GM06990 (cell line): ENCODE measurements around the gene SLC5A5.
"Not testable (repeated sequence)": the region's sequence is repeated elsewhere in the genome, so short reads cannot be mapped to it uniquely, and the experiment has no call there.

Source experiments
- DNase-seq: peaks from one replicate; pipeline ENCODE4 v3.0.0-alpha.2; 2011; ENCODE audit not compliant: insufficient read length; ENCODE audit errors: extremely low read depth
- H3K27me3 ChIP-seq: replicated peaks from 2 replicates; pipeline ENCODE4 v1.6.0; 2011; ENCODE audit warnings: low read length; ENCODE audit not compliant: control insufficient read depth, insufficient read depth
- H3K36me3 ChIP-seq: 2 replicates; pipeline ENCODE4 v1.5.1; 2011; ENCODE audit warnings: low read length; ENCODE audit not compliant: control insufficient read depth, insufficient read depth
- H3K4me3 ChIP-seq: replicated peaks from 2 replicates; pipeline ENCODE4 v1.5.1; 2011; ENCODE audit warnings: low read depth, mild to moderate bottlenecking, control low read depth, low read length
- CTCF ChIP-seq: IDR thresholded peaks from 2 replicates; pipeline ENCODE4 v1.5.1; 2011; ENCODE audit warnings: low read length, control low read depth, mild to moderate bottlenecking, inconsistent platforms; ENCODE audit not compliant: insufficient read depth, poor library complexity, severe bottlenecking

Gene SLC5A5

GRCh38 chr19:17881701-17882100 lies 10.0 kb downstream of the SLC5A5 start:
- Histone ChIP-seq H3K36me3 (no peaks in the 10 kb centered on the region), H3K4me3 (no peak overlapping the region), H3K27me3 (no peaks in the 10 kb centered on the region; the same call in 1 of the 2 replicates)
- no peak for TF ChIP-seq CTCF
- no peak for DNase-seq

- Histone ChIP-seq H3K36me3 (no peaks in the 10 kb centered on the region), H3K27me3 (no peaks in the 10 kb centered on the region), H3K4me3 (no peak overlapping the region)
- TF ChIP-seq CTCF = no peak
- DNase-seq = no peak
Measured at GRCh38 chr19:17883627-17884410, 12.1 kb downstream of the SLC5A5 start.

GRCh38 chr19:17886515-17886914 lies 14.8 kb downstream of the SLC5A5 start:
- H3K27me3 ChIP-seq = no peaks in the 10 kb centered on the region
- no peak for TF ChIP-seq CTCF
- H3K4me3 ChIP-seq = no peak overlapping the region
- no peaks in the 10 kb centered on the region for H3K36me3 ChIP-seq
- DNase-seq = no peak

GRCh38 chr19:17887221-17887620 lies 15.5 kb downstream of the SLC5A5 start:
- DNase-seq, H3K4me3 ChIP-seq, H3K36me3 ChIP-seq, H3K27me3 ChIP-seq: not testable (repeated sequence)

- Histone ChIP-seq H3K27me3 (no peaks in the 10 kb centered on the region), H3K4me3 (no peak overlapping the region), H3K36me3 (no peaks in the 10 kb centered on the region)
- DNase-seq = no peak
- no peak for TF ChIP-seq CTCF
Measured at GRCh38 chr19:17888260-17888659, 16.5 kb downstream of the SLC5A5 start.

GRCh38 chr19:17889609-17890214 lies 18.0 kb downstream of the SLC5A5 start:
- Histone ChIP-seq H3K4me3 (no peak overlapping the region), H3K27me3 (no peaks in the 10 kb centered on the region), H3K36me3 (no peaks in the 10 kb centered on the region)
- DNase-seq = no peak
- no peak for TF ChIP-seq CTCF
